Activated naive CD4-positive, alpha-beta T cell (primary cell): ENCODE results near the gene CXXC5.

Experiments
- DNase-seq, 4 experiments: peaks; one replicate each; lab custom pipeline; 2025; lab: John Stamatoyannopoulos, UW

The CXXC5 gene

DNA sequence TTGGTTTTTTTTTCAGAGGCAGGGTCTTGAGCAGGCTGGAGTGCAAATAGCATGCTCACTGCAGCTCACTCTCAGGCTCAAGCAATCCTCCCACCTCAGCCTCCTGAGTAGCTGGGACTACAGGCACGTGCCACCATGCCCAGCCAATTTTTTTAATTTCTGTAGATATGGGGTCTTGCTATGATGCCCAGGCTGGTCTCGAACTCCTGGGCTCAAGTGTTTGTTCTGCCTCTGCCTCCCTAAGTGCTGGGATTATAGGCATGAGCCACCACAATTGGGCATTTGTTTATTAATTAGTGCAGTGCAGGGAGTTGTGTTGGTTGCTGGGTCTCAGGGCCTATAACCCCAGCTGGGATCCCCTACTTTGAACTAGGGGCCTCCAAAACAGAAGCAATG, 47.0 kb downstream of the CXXC5 start:
- DNase-seq, result no peak

DNA sequence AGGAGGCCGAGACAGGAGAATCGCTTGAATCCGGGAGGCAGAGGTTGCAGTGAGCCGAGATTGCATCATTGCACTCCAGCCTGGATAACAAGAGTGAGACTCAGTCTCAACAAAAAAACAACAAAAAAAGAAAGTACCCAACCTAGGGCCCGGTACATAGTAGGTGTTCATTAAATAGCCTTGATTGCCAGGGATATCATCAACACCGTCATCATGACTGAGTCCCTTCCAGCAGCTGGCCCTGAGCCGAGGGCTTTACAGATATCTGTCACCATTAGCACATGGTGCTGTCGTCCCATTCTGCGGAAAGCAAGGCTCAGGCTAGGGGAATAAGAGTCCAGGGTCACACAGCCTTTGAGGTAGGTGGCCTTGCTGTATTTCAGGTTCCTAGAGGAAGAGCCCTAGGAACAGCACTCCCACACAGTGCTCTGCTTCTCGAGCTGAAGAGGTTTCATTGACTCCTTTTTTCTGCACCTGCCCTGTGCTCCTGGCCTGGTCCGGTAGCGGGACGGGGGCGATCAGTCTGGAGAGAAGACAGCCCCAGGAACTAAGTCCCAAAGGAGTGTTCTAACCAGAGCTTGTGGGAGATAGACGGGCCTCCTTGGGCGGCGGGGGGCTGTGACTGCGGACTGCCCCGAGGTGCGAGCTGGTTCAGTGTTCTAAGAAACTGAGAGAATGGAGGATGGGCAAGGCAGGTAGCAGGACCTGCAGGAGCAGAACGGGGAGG, 48.2 kb downstream of the CXXC5 start:
- no peak for DNase-seq

DNA sequence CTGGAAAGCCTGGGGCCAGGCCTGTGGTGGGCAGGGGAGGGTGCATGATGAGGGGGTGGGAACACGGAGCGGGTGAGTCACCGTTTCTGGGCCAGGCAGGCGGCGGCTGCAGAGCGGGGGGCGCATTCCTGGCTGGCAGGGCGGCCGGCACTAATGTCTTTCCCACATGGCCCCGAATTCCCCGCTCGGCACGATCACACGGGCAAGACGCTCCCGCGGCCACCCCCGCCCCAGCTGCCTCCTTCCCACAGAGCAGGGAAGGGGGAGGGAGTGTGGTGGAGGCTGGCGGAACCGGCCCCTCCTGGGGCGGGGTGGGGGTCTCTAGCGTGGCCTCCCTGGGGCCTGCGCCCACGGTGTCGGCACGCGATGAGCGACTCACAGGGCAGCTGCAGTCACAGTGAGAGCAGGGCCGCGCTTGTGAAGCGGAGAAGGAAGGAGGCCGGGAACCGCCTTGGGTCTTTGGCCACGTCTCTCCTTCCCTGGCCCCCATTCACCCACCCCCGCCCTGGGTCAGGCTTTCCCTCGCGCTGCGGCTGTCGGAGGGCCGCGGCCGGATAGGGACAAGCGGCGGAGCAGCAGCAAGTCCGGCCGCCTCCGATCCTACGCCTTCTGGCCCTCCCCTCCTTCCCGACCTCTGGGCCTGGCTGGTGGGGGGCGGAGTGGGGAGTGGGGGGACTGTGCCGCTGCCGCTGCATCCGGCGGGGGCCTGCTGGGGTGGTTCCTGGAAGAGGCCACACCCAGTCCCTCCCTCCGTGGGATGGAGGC, 48.9 kb downstream of the CXXC5 start:
- no peak for DNase-seq

DNA sequence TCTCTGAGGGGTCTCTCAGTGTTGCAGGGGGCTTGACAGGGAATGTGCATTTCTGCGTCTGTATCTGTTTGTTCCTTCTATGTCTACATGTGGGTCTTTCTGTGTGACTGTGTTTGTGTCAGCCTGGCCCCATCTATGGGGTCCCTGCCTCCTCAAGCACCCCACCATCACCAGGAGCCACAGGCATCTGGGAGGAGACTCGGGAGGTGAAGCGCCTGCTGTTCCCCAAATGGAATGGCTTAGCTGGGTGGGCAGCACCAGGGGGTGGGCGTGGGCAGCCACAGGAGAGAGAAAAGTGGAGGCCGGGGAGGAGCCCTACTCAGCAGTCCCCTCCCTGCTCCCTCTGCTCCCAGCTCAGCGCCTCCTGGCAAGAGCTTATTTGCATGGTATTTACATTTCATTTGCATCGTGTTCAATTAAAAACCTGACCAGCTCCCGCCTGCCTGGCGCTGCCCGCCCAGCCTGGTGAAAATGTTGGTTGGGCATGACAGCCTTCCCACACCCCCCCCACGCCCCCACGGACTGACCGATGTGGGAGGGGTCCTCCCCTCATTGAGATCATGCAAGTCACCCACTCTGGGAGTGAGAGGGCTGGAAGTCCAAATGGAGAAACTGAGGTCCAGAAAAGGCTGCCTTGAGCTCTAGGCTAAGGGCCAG, 50.5 kb downstream of the CXXC5 start:
- DNase-seq, result no peak

DNA sequence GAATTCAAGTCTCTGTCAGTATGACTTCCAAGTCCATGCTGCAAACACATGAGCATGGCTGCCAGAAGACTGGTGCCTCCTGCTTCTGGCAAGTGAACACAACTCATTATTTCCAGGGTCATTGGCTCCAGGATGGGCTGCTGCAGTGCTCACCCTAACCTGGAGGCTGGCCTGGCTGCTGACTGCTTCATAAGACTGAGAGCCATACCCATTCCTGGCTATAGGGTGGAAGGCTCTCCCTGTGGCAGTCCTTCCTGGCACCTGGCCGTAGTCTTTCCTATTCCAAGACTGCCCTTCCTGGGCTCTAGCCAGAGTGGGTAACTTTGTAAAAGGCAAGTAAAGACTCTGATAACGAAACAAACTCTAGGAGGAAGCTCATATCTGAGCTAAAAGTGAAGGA, 51.2 kb downstream of the CXXC5 start:
- DNase-seq, result no peak

DNA sequence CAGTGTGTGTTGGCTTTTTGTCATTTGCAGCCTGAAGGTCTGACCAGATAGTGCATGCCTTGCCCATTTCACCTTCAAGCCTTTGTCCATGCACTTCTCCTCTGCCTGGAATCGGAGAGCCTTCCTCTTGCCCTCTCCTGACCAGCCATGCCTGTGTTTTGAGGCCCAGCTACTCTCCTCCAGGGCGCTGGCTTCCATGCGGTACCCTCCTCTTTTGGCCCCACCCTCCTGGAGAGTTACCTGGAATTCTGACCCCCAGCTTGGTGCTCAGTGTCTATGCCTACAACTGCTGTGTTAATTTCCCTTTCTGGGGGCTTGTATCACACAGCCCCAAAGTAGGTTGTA, 52.5 kb downstream of the CXXC5 start:
- DNase-seq, result no peak

DNA sequence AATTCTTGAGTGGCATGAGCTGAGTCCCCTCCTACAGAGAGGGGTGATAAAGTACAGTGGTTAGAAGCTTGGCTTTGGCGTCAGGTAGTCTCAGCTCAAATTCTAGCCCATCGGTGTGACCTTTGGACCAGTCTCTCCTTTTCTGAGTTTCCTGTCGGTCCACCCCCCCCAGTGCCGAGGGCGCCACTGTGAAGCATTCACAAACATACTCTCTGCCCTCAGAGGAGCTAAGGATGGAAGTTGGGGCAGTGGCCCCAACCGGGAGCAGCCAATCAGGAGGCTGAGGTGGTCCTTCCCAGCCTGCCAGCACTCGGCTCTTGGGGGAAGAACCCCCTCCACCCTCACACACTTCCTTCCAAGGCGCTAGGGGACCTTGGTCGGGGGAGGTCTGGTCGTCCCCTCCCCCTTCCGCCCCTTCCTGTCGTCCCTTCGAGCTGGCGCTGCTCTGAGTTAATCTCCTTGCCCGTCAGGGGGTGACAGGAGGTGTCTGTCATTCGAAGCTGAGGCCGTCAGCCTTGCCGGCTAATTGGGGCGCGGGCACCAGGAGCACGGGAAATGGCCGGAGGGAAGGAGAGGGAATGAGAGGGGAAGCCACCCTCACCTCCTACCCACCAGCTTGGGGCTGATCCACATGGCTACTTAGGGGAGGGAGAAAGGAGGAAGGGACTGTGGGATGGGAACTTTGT, 53.0 kb downstream of the CXXC5 start:
- DNase-seq, result no peak

DNA sequence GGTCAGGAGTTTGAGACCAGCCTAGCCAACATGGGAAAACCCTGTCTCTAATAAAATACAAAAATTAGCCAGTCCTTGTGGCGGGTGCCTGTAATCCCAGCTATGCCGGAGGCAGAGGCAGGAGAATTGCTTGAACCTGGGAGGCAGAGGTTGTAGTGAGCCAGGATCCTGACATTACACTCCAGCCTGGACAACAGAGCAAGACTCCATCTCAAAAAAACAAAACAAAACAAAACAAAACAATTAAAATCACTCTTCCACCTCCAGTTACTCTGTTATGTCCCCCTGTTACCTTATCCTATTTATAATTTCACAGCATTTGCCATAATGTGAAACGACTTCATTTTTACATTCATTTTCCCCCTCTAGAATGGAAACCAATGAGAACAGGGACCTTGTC, 54.4 kb downstream of the CXXC5 start:
- no peak for DNase-seq

DNA sequence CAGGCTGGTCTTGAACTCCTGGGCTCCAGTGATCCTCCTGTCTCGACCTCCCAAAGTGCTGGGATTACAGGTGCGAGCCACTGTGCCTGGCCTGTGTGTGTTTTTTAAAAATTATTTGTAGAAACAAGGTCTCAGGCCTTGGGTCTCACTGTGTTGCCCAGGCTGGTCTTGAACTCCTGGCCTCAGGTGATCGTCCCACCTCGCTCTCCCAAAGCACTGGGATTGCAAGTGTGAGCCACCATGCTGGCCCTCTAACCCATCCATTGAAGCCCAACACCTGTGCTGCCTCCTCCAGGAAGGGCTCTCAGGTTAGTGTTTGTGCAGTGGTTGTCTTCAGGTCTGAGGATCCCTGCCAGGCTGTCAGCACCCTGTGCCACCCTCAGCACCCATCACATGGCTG, 56.6 kb downstream of the CXXC5 start:
- DNase-seq, result no peak

DNA sequence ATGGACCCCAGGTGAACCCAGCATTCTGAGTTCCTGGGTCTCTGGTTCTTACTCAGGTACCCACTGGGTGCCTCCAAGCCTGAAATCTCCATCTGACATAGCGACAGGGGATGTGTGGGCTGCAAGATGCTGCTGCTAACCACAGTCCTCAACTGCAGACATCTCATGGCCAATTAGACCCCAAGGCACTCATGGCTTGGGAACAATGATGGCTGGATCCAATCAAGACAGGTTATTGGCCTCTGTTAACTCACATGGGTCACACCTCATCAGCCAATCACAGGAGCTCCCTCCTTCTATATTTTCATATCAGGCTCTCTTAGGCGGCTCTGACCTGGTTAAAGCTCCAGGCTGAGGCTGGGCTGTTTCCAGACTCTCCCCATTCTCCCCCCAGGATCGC, 57.0 kb downstream of the CXXC5 start:
- no peak for DNase-seq

DNA sequence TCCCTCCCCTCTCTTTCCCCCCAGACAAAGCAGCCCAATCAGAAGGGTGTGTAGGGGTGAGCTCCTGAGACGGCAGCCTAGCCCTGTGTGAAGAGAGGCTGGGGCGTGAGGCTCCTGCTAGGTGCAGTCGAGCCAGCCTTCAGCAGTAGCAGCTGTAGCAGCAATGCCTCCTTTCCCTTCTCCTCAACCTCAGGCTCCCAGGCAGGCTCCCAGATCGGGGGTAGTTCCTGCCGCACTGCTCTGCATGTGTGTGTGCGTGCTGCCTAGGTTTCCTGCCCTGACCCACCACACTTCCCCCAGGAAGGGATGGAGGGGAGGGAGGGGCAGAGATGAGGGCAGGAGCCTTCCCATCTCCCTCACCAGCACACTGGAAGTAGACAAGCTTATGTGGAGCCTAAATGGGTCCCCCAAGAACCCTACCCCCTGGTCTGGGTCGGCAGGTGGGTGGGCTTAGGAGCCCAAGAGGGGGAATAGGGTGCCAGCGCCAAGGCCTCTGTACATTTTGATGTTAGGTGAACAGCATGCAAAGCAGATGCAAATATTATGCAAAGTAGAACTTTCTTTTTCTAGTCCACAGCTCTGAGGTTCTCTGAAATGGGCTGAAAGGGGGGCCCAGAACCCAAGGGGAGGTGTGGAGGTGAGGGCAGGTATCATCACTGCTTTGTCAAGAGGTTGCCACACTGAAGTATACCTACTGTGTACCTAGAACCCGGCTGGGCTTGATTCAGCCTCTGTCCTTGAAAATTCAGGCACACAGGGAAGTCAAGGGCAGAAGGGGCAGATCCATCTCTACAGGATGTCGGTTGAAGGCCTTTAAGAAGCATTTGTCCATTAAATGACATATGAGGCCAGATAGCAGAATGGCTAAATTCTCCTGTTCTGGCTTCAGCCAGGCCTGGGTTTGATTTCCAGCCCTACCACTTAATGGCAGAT, 57.8 kb downstream of the CXXC5 start:
- no peak for DNase-seq

DNA sequence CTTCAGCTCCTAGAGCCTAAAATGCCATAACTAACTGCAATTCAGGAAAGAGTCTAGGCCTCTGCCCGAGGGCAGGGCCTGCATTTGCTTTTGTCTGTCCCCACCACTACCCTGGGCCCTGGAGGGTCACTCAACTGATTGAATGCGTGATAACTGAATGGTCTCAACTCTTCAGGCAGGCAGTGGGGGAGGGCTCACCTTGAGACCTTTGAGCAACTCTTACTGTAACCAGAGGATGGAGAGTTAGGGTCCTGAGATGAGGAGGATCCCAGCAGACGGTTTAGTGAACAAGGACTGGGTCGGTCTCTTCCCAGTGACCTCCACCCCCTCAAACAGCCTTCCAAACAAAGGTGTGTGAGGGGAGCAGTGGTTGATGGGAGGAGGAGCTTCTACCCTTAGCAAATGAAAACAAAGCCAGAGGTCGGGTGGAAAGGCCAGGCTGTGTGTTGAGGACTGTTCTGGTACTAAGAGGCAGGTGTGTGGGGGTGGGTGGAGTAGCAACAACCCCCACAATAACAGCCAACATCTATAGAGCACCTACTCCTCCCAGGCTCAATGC, 59.4 kb downstream of the CXXC5 start:
- DNase-seq, result no peak

DNA sequence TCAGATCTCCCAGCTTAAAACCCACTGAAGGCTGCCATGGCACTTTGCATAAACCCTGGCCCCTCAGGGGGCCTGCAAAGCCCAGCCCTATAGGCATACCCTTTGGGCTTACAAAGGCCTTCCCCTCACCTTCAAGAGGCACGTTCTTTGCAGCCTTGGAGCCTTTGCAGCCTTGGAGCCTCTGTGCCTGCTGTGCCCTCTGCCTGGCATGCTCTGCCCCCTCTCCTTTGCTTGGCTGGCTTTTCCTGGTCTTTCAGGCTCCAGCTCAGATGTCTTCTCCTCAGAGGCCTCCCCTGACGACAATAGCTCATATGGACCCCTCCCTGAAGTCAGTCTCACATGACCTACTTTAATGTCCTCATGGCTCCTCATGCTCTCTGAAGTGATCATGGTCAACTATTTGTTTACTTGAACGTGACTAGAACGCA, 60.3 kb downstream of the CXXC5 start:
- no peak for DNase-seq

DNA sequence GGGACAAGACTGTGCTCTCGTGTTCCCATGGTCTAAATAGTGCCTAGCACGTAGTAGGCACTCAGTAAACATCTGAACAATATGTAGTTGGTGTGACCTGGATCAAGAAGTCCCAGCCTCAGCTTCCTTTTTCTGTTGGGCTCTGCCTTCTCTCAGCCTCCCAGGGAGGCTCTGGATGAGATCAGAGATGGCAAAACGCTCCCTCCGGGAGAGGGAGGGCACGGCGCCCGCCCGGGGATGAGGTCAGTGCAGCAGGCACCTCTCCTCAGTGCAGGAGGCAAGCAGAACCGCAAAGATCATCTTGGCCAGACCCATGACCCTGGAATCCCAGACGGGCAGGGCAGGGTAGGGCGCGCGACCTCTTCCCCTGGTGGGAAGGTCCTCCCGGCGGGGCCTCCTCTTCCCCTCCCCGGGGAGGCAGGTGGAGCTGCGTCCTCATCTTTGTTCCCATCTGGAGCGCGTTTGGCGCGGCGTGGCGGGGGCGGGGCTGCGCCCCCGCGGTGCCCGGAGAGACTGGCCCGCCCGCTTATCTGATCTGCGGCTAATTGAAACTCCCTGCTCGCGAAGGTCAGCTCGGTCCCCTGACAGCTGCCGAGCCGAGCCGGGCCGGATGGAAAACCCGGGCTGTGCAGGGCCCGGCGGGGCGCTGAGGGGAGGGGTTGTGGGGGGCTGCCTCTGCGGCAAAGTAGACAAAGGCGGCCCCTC, 60.9 kb downstream of the CXXC5 start:
- no peak for DNase-seq

DNA sequence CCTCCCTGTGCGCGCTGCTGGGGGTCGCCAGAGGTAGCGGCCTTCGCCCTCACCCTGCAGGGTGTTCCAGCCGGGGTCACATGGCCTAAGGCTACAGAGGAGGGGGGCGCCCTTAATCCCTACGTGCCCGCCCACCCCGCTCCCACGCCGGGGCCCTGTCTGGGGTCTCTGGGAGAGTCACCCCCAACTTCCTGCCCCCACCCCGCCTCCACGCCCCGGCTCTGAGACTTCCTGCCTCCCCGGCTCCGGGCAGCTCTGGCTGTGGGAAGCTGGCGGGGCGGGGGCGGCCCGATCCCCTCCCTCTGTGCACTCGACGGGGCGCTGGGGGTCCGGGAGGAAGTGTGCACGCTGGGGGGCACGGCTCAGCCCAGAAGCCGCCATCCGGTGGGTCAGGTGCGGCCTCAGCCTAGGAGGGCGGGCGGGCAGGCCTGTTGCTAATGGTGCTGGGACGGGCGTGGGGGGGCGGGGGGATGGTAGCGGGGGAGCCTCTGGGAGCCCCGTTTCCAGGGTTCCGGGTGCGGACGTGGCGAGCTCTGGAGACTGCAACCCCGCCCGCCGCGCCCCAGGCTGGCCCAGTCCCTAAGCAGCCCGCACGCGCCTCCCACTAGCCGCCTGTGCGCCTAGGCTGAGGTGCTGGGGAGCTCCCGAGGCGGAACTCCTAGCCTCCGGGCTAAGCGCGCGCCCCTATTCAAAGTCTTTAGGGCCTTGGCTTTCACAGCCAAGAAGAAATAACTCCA, 61.6 kb downstream of the CXXC5 start:
- DNase-seq, result peak in 1 of 4 experiments; percentile 14

DNA sequence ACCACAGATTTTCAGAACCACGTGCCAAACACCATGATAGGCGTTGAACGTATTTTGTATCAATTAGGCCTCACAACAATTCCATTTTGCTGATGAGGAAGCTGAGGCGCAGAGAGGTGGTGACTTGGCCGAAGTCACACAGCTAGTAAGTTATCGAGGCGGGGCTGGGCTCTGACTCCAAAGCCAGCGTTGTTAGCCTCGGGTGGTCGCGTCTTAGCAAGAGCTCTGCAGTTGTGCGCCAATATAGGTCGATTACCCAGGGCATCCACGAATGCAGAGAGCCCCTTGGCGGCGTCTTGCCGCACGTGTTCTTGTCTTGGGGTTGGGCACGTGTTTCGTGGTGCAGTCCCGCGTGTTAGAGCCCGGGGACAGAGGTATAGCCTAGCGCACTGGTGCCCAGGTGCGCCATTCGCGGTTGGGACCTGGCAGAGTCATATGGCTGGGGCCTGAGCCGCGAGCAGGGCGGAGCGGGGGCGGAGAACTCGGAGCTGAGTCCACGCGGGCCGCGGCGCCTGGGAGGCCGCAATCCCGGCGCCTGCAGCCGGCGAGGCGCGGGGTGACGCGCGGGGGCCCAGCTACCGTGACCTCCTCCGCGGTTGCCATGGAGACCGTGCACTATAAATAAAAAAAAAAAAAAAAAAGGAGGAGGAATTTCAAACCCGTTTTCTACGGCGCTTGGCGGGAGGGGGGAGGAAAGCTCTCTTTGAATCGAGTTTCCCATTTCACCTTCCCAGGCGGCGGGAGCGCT, 62.3 kb downstream of the CXXC5 start:
- peak in 1 of 4 experiments; percentile 56 for DNase-seq

DNA sequence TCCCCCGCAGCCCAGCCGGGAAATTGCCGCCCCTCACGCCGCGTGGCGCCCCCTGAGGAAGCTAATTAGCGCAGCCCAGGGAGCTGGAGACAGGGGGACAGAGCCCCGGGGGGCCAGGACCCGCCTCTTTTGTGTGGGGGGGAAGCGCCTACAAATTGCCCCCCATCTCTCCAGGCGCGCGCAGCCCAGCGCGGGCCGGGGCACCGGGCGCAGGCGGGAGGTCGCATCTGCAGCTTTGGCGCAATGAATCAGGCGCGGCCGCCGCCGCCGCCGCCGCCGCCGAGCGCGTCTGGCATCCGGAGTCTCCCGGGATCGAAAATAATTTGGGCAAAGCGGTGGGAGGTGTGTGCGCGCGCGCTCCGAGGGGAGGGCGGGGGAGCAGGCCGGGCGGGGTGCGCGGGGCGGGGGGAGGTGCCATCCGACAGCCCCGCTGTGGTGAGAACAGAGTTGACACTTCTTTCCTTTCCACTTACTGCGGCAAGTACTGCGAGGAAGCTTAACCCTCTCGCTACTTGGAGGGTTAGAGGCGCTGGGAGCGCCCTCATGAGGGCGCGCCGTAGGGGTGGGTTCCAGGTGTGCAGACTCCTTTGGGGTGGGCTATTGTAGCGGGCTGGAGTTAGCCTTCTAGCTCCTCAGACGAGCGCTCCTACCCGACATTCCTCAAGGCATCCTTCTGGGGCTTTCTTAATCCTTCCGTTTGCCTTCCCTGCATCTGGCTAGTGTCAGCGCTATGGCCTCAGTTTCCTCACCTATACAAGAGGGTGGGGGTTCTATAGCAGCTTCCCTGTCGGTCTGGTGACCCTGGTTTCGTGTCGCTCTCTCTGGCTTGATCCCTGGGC, 63.1 kb downstream of the CXXC5 start:
- DNase-seq, result peak in 2 of 4 experiments; percentile 24 to 36

DNA sequence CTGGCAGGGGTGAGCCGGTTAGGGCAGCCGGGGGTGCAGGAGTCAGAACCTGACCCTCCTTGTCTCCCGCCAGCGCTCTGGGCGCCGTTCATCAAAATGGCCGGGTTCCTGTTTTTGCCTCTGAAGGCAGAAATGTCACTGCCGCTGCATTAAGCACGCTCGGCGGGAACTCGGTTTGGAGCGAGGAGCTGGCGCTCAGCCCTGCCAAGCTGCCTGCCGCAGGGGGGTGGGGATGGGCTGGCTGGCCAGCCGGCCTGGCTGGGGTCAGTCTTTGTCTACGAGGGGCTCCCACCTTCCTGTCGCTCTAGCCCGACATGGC, 63.7 kb downstream of the CXXC5 start:
- no peak for DNase-seq
